GM10266 (cell line): Measurements from ENCODE around the gene QRSL1.

Experiments
- DNase-seq: peaks from one replicate; pipeline ENCODE4 v3.0.0; 2012; ENCODE audit errors: extremely low spot score
- CTCF ChIP-seq: IDR thresholded peaks from 2 replicates; pipeline ENCODE4 v1.5.1; 2012; ENCODE audit warnings: mild to moderate bottlenecking, low read depth; ENCODE audit not compliant: control insufficient read depth, insufficient read depth; ENCODE audit errors: missing control alignments

QRSL1 gene

GRCh38 chr6:106617302-106617701 is 12.1 kb upstream of the QRSL1 start:
- TF ChIP-seq CTCF = no peak
- DNase-seq = no peak

- TF ChIP-seq CTCF = no peak
- DNase-seq = no peak
These were observed 11.5 kb upstream of the QRSL1 start for GRCh38 chr6:106617857-106618256.

GRCh38 chr6:106618324-106618723 is 11.1 kb upstream of the QRSL1 start:
- no peak for TF ChIP-seq CTCF
- no peak for DNase-seq

GRCh38 chr6:106619223-106619622 is 10.2 kb upstream of the QRSL1 start:
- TF ChIP-seq CTCF = no peak
- DNase-seq = no peak

- no peak for TF ChIP-seq CTCF
- no peak for DNase-seq
These were observed 8.3 kb upstream of the QRSL1 start for GRCh38 chr6:106620931-106621672.

- no peak for DNase-seq
- no peak for TF ChIP-seq CTCF
These were observed 7.0 kb upstream of the QRSL1 start for GRCh38 chr6:106622412-106622811.

GRCh38 chr6:106623039-106623438 is 6.3 kb upstream of the QRSL1 start:
- TF ChIP-seq CTCF = no peak
- DNase-seq = no peak
